H1 (cell line): ENCODE measurements around the gene OR5A1. TPM values are rescaled to one million over a fixed set of nuclear protein-coding genes. Genes with fewer than 3 reads are reported as not detected.

ENCODE experiments used
- CTCF ChIA-PET: fragments of 300-600 bp; sonication (Branson Sonifier 250); formaldehyde crosslinking; loops from one replicate; lab custom pipeline; 2021; ENCODE audit not compliant: partially characterized antibody; lab: Charles Lee
- POLR2A ChIA-PET: fragments of 300-600 bp; sonication (Branson Sonifier 250); formaldehyde crosslinking; loops from one replicate; lab custom pipeline; 2021; ENCODE audit warnings: inconsistent platforms; ENCODE audit not compliant: partially characterized antibody; lab: Charles Lee
- DNase-seq, 2 experiments: peaks; one replicate each; pipeline versions ENCODE4 v3.0.0 to v3.0.0-alpha.2; 2010 to 2022; ENCODE audit warnings: low spot score in 2 of 2, low read depth in 1 of 2, mixed read lengths in 1 of 2
- FAIRE-seq: peaks from 2 replicates; lab custom pipeline; 2011; peaks lifted over from hg19 to GRCh38; lab: Jason Lieb, UNC
- H2AFZ ChIP-seq: 2 replicates; pipeline ENCODE4 v1.8.1; 2012; ENCODE audit warnings: low read length, inconsistent platforms
- H2AK5ac ChIP-seq: 2 replicates; pipeline ENCODE4 v1.6.1; 2013; ENCODE audit warnings: low read depth, low read length
- H2BK120ac ChIP-seq: replicated peaks from 2 replicates; pipeline ENCODE3; 2013; ENCODE audit warnings: low read depth, low read length, inconsistent platforms
- H2BK12ac ChIP-seq: 2 replicates; pipeline ENCODE4 v1.6.1; 2013; ENCODE audit warnings: low read depth, low read length
- H2BK15ac ChIP-seq: 2 replicates; pipeline ENCODE4 v1.6.1; 2013; ENCODE audit warnings: low read length
- H2BK20ac ChIP-seq: 2 replicates; pipeline ENCODE4 v1.6.1; 2013; ENCODE audit warnings: low read length
- H2BK5ac ChIP-seq: 2 replicates; pipeline ENCODE4 v1.6.1; 2013; ENCODE audit warnings: low read depth, low read length
- H3K14ac ChIP-seq: 2 replicates; pipeline ENCODE4 v1.6.1; 2013; ENCODE audit warnings: inconsistent platforms; ENCODE audit not compliant: insufficient read length
- H3K18ac ChIP-seq: 2 replicates; pipeline ENCODE4 v1.6.1; 2013; ENCODE audit warnings: low read length; ENCODE audit errors: extremely low read depth
- H3K23ac ChIP-seq: 2 replicates; pipeline ENCODE4 v1.6.1; 2013; ENCODE audit warnings: inconsistent platforms; ENCODE audit not compliant: insufficient read length
- H3K23me2 ChIP-seq: 2 replicates; pipeline ENCODE4 v1.6.1; 2013; ENCODE audit warnings: low read depth, low read length
- H3K27ac ChIP-seq: 2 replicates; pipeline ENCODE4 v1.6.1; 2011; ENCODE audit warnings: low read depth, low read length, inconsistent platforms
- H3K27me3 ChIP-seq, 4 experiments: replicated peaks in 1 of 4; 1 replicate in 1 of 4; 2 replicates in 3 of 4; pipeline versions ENCODE4 v1.6.1 to v1.8.1; 2011 to 2013; ENCODE audit warnings: low read length in 3 of 4, mild to moderate bottlenecking in 3 of 4, inconsistent platforms in 2 of 4, mixed read lengths in 2 of 4, moderate library complexity in 1 of 4; ENCODE audit not compliant: control insufficient read depth in 3 of 4, insufficient read depth in 3 of 4; ENCODE audit errors: extremely low read depth in 1 of 4
- H3K36me3 ChIP-seq, 4 experiments: 2 replicates each; pipeline versions ENCODE4 v1.6.1 to v1.8.1; 2011 to 2013; ENCODE audit warnings: mild to moderate bottlenecking in 4 of 4, low read length in 3 of 4, moderate library complexity in 2 of 4, control low read depth in 1 of 4, inconsistent platforms in 1 of 4; ENCODE audit not compliant: insufficient read depth in 4 of 4, control insufficient read depth in 2 of 4
- H3K4ac ChIP-seq: replicated peaks from 2 replicates; pipeline ENCODE3; 2013; ENCODE audit warnings: low read length, low read depth, mixed read lengths, inconsistent platforms; ENCODE audit not compliant: insufficient read length
- H3K4me1 ChIP-seq, 4 experiments: replicated peaks in 1 of 4; 1 replicate in 1 of 4; 2 replicates in 3 of 4; pipeline versions ENCODE4 v1.6.1 to v1.8.1; 2011 to 2013; ENCODE audit warnings: low read length in 3 of 4, inconsistent platforms in 2 of 4, mixed read lengths in 1 of 4; ENCODE audit not compliant: insufficient read depth in 4 of 4, control insufficient read depth in 3 of 4
- H3K4me2 ChIP-seq, 2 experiments: 2 replicates each; pipeline versions ENCODE4 v1.6.1 to v1.8.1; 2011 to 2013; ENCODE audit warnings: low read depth in 2 of 2, low read length in 2 of 2, control low read depth in 1 of 2, inconsistent platforms in 1 of 2, mild to moderate bottlenecking in 1 of 2; ENCODE audit not compliant: insufficient read depth in 1 of 2
- H3K4me3 ChIP-seq, 4 experiments: fragments of 200-600, 300-600 bp in 1 of 4; sonication (generic), shearing (Covaris generic), sonication (Bioruptor Twin) in 1 of 4; 2 replicates each; pipeline versions ENCODE4 v1.5.1 to v1.8.1; 2011 to 2016; ENCODE audit warnings: low read length in 4 of 4, low read depth in 3 of 4, control low read depth in 2 of 4, inconsistent platforms in 2 of 4, mild to moderate bottlenecking in 2 of 4, mixed read lengths in 1 of 4, moderate library complexity in 1 of 4; ENCODE audit not compliant: insufficient read depth in 2 of 4; ENCODE audit errors: extremely low read depth in 1 of 4
- H3K56ac ChIP-seq: replicated peaks from 2 replicates; pipeline ENCODE3; 2013; ENCODE audit warnings: low read depth, mild to moderate bottlenecking, mixed read lengths, low read length, inconsistent platforms; ENCODE audit not compliant: insufficient read length
- H3K79me1 ChIP-seq: 2 replicates; pipeline ENCODE4 v1.6.1; 2013; ENCODE audit warnings: low read depth, low read length, control low read depth
- H3K79me2 ChIP-seq, 2 experiments: 2 replicates each; pipeline versions ENCODE4 v1.6.1 to v1.8.1; 2012 to 2013; ENCODE audit warnings: low read length in 2 of 2, mild to moderate bottlenecking in 2 of 2, inconsistent platforms in 1 of 2; ENCODE audit not compliant: insufficient read depth in 2 of 2, control insufficient read depth in 1 of 2
- H3K9ac ChIP-seq, 4 experiments: replicated peaks in 1 of 4; 1 replicate in 1 of 4; 2 replicates in 3 of 4; pipeline versions ENCODE4 v1.6.1 to v1.8.1; 2011 to 2013; ENCODE audit warnings: low read depth in 3 of 4, low read length in 3 of 4, control low read depth in 2 of 4, mild to moderate bottlenecking in 2 of 4, moderate library complexity in 2 of 4, inconsistent platforms in 1 of 4; ENCODE audit errors: extremely low read depth in 1 of 4
- H3K9me3 ChIP-seq, 2 experiments: 2 replicates each; pipeline versions ENCODE4 v1.6.1 to v1.8.1; 2012 to 2013; ENCODE audit warnings: mild to moderate bottlenecking in 2 of 2, moderate library complexity in 2 of 2, control low read depth in 1 of 2, inconsistent platforms in 1 of 2, low read depth in 1 of 2, low read length in 1 of 2, mixed read lengths in 1 of 2; ENCODE audit not compliant: insufficient read depth in 2 of 2
- H4K20me1 ChIP-seq, 2 experiments: replicated peaks in 1 of 2; 2 replicates each; pipeline versions ENCODE3 to v1.8.1; 2011 to 2013; ENCODE audit warnings: inconsistent platforms in 2 of 2, low read length in 2 of 2, mild to moderate bottlenecking in 1 of 2; ENCODE audit not compliant: insufficient read depth in 2 of 2, control insufficient read depth in 1 of 2
- H4K5ac ChIP-seq: 2 replicates; pipeline ENCODE4 v1.6.1; 2013; ENCODE audit warnings: low read length, low read depth, mixed read lengths, inconsistent platforms; ENCODE audit not compliant: insufficient read length
- H4K8ac ChIP-seq: 2 replicates; pipeline ENCODE4 v1.8.0; 2013; ENCODE audit warnings: mild to moderate bottlenecking, moderate library complexity, low read length, inconsistent platforms; ENCODE audit not compliant: insufficient read depth; ENCODE audit errors: extremely low read depth
- H4K91ac ChIP-seq: replicated peaks from 2 replicates; pipeline ENCODE3; 2013; ENCODE audit warnings: low read length, mixed read lengths, inconsistent platforms; ENCODE audit not compliant: insufficient read length
- ASH2L ChIP-seq: fragments of 200-600, 300-600 bp; sonication (generic); IDR thresholded peaks from one replicate; pipeline ENCODE4 v1.7.1; 2017; ENCODE audit warnings: low read length
- ATF3 ChIP-seq: IDR thresholded peaks from 2 replicates; pipeline ENCODE4 v1.6.1; 2011; ENCODE audit warnings: low read depth, mild to moderate bottlenecking, low read length; ENCODE audit not compliant: insufficient read depth
- BACH1 ChIP-seq: IDR thresholded peaks from 2 replicates; pipeline ENCODE4 v1.6.1; 2012; ENCODE audit warnings: low read length, improper control_type of control experiment
- HDAC6 ChIP-seq: IDR thresholded peaks from one replicate; pipeline ENCODE4 v1.7.1; 2012; ENCODE audit warnings: low read depth, mild to moderate bottlenecking, inconsistent platforms, low read length, moderate library complexity
- MAX ChIP-seq: IDR thresholded peaks from 2 replicates; pipeline ENCODE4 v1.6.1; 2012; ENCODE audit warnings: inconsistent platforms
- NANOG ChIP-seq: IDR thresholded peaks from 2 replicates; pipeline ENCODE4 v1.6.1; 2011; ENCODE audit warnings: low read length, low read depth, mild to moderate bottlenecking, inconsistent platforms; ENCODE audit not compliant: insufficient read depth, poor library complexity, severe bottlenecking
- POLR2A ChIP-seq, 2 experiments: IDR thresholded peaks; 1 replicate in 1 of 2; 2 replicates in 1 of 2; pipeline ENCODE4 v1.6.1; 2011; ENCODE audit warnings: low read depth in 2 of 2, low read length in 2 of 2, mild to moderate bottlenecking in 2 of 2; ENCODE audit errors: control extremely low read depth in 1 of 2
- RNF2 ChIP-seq: fragments of 200-900, 300-1000 bp; sonication (generic); IDR thresholded peaks from 2 replicates; pipeline ENCODE4 v1.7.1; 2016; ENCODE audit warnings: borderline replicate concordance, low read depth, mild to moderate bottlenecking, antibody characterized with exemption, low read length; ENCODE audit not compliant: poor library complexity, severe bottlenecking; ENCODE audit errors: missing control alignments
- SIRT6 ChIP-seq: IDR thresholded peaks from one replicate; pipeline ENCODE4 v1.7.1; 2012; ENCODE audit warnings: low read length, inconsistent platforms
- USF2 ChIP-seq: IDR thresholded peaks from 2 replicates; pipeline ENCODE4 v1.6.1; 2011; ENCODE audit warnings: low read length, improper control_type of control experiment
- WGBS, 2 experiments: shearing (Covaris generic) in 1 of 2; methylation state at CpG; one replicate each; pipeline versions ENCODE4 v1.1.6 to v1.1.7; 2013 to 2015; ENCODE audit warnings: low lambda C conversion rate in 2 of 2, mixed read lengths in 2 of 2, inconsistent platforms in 1 of 2, low coverage in 1 of 2, missing lambda C conversion rate in 1 of 2; ENCODE audit not compliant: insufficient replicate concordance in 2 of 2, insufficient coverage in 1 of 2, insufficient read length in 1 of 2; ENCODE audit errors: extremely low coverage in 1 of 2, missing lambda C conversion rate in 1 of 2; 5-methylcytosine and 5-hydroxymethylcytosine counted together
- polyA plus RNA-seq, 7 experiments: library from polyadenylated mRNA; depleted of rRNA in 3 of 7; stranded (reverse) in 5 of 7; unstranded in 2 of 7; fragments of >200 nt in 5 of 7; fragments of 200-250 nt in 2 of 7; gene quantifications; 1 replicate in 5 of 7; 2 replicates in 1 of 7; 4 replicates in 1 of 7; pipeline versions ENCODE4 v1.2.1 to v1.2.3, GENCODE V29; 2011 to 2013; ENCODE audit warnings: missing spikeins in 2 of 7, mixed read lengths in 2 of 7
- total RNA-seq: library from RNA; stranded (reverse); fragmentation: NEBNext Ultra II Directional; extraction: Animal tissue kit (Norgen Biotek cat#: 25700); gene quantifications from 2 replicates; pipeline ENCODE4 v1.2.1, GENCODE V29; 2021

The OR5A1 gene
- total and polyA plus RNA-seq, 2 of the 8 experiments (the other 6 are each of a cell fraction or from before 2014, with no cell fraction given) = not detected

- Histone ChIP-seq H3K56ac (no peak overlapping the region), H4K91ac (no peak overlapping the region), H3K27ac (no peak overlapping the region), H3K4me1 (no peaks in the 10 kb centered on the region), H2BK15ac (no peak overlapping the region), H3K18ac (no peak overlapping the region), H3K4ac (no peak overlapping the region), H3K27me3 (no peaks in the 10 kb centered on the region; a peak in 1 of 7 replicates), H2BK5ac (no peak overlapping the region), H2AK5ac (no peak overlapping the region), H4K5ac (no peak overlapping the region), H2BK20ac (no peak overlapping the region), H2BK12ac (no peak overlapping the region), H3K9me3 (no peaks in the 10 kb centered on the region; a peak in 1 of 4 replicates), H3K4me2 (no peak overlapping the region), H2AFZ (no peak overlapping the region), H3K9ac (no peak overlapping the region), H4K8ac (no peak overlapping the region), H3K79me1 (no peaks in the 10 kb centered on the region), H3K23ac (no peak overlapping the region), H2BK120ac (no peak overlapping the region), H3K36me3 (no peaks in the 10 kb centered on the region), H3K4me3 (no peak overlapping the region), H3K23me2 (no peaks in the 10 kb centered on the region), H3K14ac (no peak overlapping the region), H4K20me1 (no peaks in the 10 kb centered on the region), H3K79me2 (no peaks in the 10 kb centered on the region)
- WGBS, 2 experiments = 95% methylated on average over 2 of the region's 2 CpGs; no CpG with 5 or more reads in 1 of the 2 experiments
- ChIA-PET CTCF (no interaction called here), POLR2A (no interaction called here)
- TF ChIP-seq ATF3 (no peak), BACH1 (no peak), ASH2L (no peak), MAX (no peak), NANOG (no peak), POLR2A (IDR thresholded peaks at IDR 0.05; ENCODE audit: control extremely low read depth in 1 of 2, low read depth in 2 of 2, low read length in 2 of 2) (no peak), HDAC6 (no peak), SIRT6 (no peak), USF2 (no peak), RNF2 (no peak)
- FAIRE-seq (no peak), DNase-seq (no peak)
Measured at GRCh38 chr11:59448484-59448883, 12.2 kb downstream of the OR5A1 start.
